ENCODE measurements around the gene STK11.

The STK11 gene

DNA sequence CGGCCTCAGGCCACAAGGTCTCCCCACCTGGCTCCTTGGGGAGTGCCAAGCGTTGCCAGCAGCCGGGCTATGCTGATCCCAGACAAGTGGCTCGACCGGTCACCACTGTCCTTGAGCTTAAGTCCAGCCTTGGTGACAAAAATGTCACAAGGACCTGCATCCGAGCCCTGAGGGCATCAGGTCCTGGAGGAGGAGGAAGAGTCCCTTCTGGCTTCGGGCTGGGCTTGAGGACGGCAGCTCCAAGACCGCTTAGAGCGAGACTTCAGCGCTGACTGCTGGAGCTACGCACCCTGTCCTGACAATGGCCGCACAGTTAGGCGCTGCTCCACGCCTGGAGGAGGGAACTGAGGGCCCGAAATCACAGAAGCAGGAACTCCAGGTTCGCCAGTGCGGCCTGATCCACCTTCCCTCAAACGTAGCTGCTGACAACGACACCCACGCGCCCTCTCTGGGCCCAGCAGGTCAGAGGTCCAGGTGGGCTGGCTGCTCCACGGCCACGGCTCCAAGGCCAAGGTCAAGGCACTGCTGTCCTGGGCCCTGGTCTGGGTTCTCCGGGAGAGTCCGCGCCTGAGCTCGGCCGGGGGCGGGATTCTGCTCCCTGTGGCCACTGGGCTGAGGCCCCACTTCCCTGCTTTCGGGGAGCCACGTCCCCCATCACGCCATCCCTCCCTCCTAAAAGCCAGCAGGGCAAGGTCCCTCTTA, 38.6 kb upstream of the STK11 start:
- H3K4me3 ChIP-seq (ENCODE audit: control insufficient read depth in 1 of 7, extremely low read depth in 1 of 7, insufficient read depth in 4 of 7, low read depth in 2 of 7, low read length in 6 of 7): no peak overlapping the region
- H3K36me3 ChIP-seq (ENCODE audit: control insufficient read depth in 4 of 4, insufficient read depth in 4 of 4, low read length in 3 of 4): peaks cover 0 to 37% (median 11%) of the 10 kb centered on the region in 4 experiments
- peaks cover 0 to 8% (median 0%) of the 10 kb centered on the region in 5 experiments for H3K9me3 ChIP-seq (ENCODE audit: control extremely low read depth in 1 of 5, control insufficient read depth in 4 of 5, insufficient read depth in 2 of 5, low read depth in 1 of 5, low read length in 4 of 5)
- DNase-seq: no peak
- ChIA-PET CTCF (interaction anchor here (1.6 kb wide), 1 partner anchor 11 kb away, joined by 3 read pairs; no protein-coding TSS in a partner anchor), POLR2A (no interaction called here)
- H3K4me1 ChIP-seq (ENCODE audit: control extremely low read depth in 1 of 4, control insufficient read depth in 4 of 4, insufficient read depth in 4 of 4, low read length in 3 of 4): peaks cover 0 to 11% (median 4%) of the 10 kb centered on the region in 4 experiments
- no peaks in the 10 kb centered on the region for H3K27me3 ChIP-seq (replicated peaks in 2 of 5; ENCODE audit: control insufficient read depth in 4 of 5, insufficient read depth in 5 of 5, low read length in 4 of 5)
- WGBS (ENCODE audit: insufficient coverage): 98% methylated on average over 32 of the region's 33 CpGs
- no peak overlapping the region for H3K27ac ChIP-seq (ENCODE audit: insufficient read depth in 1 of 2, low read depth in 1 of 2, low read length in 2 of 2, poor library complexity in 1 of 2, severe bottlenecking in 2 of 2)

GRCh38 chr19:1167687-1168571, 37.6 kb upstream of the STK11 start:
- WGBS (ENCODE audit: insufficient coverage): 93% methylated on average over 22 of the region's 35 CpGs
- ChIA-PET CTCF (interaction anchor here (1.0 to 1.6 kb wide), 2 partner anchors 10 to 55 kb away, joined by 3 read pairs; no protein-coding TSS in a partner anchor), POLR2A (interaction anchor here (1.1 kb wide), 1 partner anchor 8 kb away, joined by 3 read pairs; no protein-coding TSS in a partner anchor)
- H3K27me3 ChIP-seq (replicated peaks in 2 of 5; ENCODE audit: control insufficient read depth in 4 of 5, insufficient read depth in 5 of 5, low read length in 4 of 5): no peaks in the 10 kb centered on the region
- peaks cover 0 to 37% (median 11%) of the 10 kb centered on the region in 4 experiments for H3K36me3 ChIP-seq (ENCODE audit: control insufficient read depth in 4 of 4, insufficient read depth in 4 of 4, low read length in 3 of 4)
- peaks cover 0 to 8% (median 0%) of the 10 kb centered on the region in 5 experiments for H3K9me3 ChIP-seq (ENCODE audit: control extremely low read depth in 1 of 5, control insufficient read depth in 4 of 5, insufficient read depth in 2 of 5, low read depth in 1 of 5, low read length in 4 of 5)
- peaks cover 0 to 20% (median 12%) of the 10 kb centered on the region in 4 experiments for H3K4me1 ChIP-seq (ENCODE audit: control extremely low read depth in 1 of 4, control insufficient read depth in 4 of 4, insufficient read depth in 4 of 4, low read length in 3 of 4)
- H3K27ac ChIP-seq (ENCODE audit: insufficient read depth in 1 of 2, low read depth in 1 of 2, low read length in 2 of 2, poor library complexity in 1 of 2, severe bottlenecking in 2 of 2): no peak overlapping the region
- DNase-seq: no peak
- no peak overlapping the region for H3K4me3 ChIP-seq (ENCODE audit: control insufficient read depth in 1 of 7, extremely low read depth in 1 of 7, insufficient read depth in 4 of 7, low read depth in 2 of 7, low read length in 6 of 7)

DNA sequence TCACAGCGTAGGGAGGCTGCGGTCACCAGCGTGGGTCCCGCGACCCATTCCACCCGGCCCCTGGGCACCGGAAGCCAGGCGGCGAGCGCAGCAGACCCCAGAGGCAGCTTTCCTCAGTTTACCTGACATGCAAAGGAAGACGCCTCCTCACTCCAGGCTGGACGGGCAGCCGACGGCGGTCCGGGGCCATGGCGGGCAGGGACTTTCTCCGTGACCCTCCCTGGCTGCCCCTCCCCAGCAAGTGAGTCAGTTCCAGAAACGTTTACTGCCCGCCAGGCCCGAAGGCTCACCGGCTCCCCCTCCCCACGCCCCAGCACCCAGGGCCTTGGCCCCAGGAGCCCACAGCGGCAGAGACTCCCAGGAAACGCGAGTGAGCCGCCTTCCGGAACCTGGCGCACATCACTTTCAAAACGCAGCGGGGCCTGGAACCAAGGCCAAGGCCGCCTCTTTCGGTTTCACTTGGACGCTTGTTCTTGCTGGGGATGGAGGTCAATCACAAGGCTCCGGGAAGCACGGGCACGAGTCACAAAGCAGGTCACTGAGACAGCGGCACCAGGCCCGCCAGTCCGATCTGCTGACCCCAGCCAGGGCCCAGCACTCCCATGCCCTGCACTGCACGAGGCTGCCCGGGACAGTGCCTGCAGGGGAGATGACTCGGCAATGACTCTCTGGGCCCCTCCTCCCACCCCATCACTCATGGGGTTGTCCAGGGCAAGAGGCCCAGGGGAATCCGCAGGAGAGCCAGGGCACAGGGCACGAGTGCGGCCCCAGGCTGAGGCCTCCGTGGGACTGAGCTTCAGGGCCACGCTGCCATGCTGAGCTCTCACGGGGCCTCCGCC, 36.8 kb upstream of the STK11 start:
- DNase-seq: no peak
- CTCF ChIA-PET: interaction anchor here (1.0 to 1.3 kb wide), 2 partner anchors 11 to 56 kb away, joined by 3 read pairs; no protein-coding TSS in a partner anchor
- Histone ChIP-seq H3K9me3 (ENCODE audit: control extremely low read depth in 1 of 5, control insufficient read depth in 4 of 5, insufficient read depth in 2 of 5, low read depth in 1 of 5, low read length in 4 of 5) (peaks cover 0 to 8% (median 0%) of the 10 kb centered on the region in 5 experiments), H3K27ac (ENCODE audit: insufficient read depth in 1 of 2, low read depth in 1 of 2, low read length in 2 of 2, poor library complexity in 1 of 2, severe bottlenecking in 2 of 2) (no peak overlapping the region), H3K4me3 (ENCODE audit: control insufficient read depth in 1 of 7, extremely low read depth in 1 of 7, insufficient read depth in 4 of 7, low read depth in 2 of 7, low read length in 6 of 7) (no peak overlapping the region), H3K36me3 (ENCODE audit: control insufficient read depth in 4 of 4, insufficient read depth in 4 of 4, low read length in 3 of 4) (peaks cover 0 to 37% (median 11%) of the 10 kb centered on the region in 4 experiments), H3K27me3 (replicated peaks in 2 of 5; ENCODE audit: control insufficient read depth in 4 of 5, insufficient read depth in 5 of 5, low read length in 4 of 5) (no peaks in the 10 kb centered on the region), H3K4me1 (ENCODE audit: control extremely low read depth in 1 of 4, control insufficient read depth in 4 of 4, insufficient read depth in 4 of 4, low read length in 3 of 4) (peaks cover 0 to 25% (median 18%) of the 10 kb centered on the region in 4 experiments)
- WGBS (ENCODE audit: insufficient coverage): 89% methylated on average over 47 of the region's 50 CpGs
- POLR2A ChIA-PET: interaction anchor here (1.0 to 1.1 kb wide), 2 partner anchors 7 to 37 kb away, joined by 3 read pairs; no protein-coding TSS in a partner anchor

DNA sequence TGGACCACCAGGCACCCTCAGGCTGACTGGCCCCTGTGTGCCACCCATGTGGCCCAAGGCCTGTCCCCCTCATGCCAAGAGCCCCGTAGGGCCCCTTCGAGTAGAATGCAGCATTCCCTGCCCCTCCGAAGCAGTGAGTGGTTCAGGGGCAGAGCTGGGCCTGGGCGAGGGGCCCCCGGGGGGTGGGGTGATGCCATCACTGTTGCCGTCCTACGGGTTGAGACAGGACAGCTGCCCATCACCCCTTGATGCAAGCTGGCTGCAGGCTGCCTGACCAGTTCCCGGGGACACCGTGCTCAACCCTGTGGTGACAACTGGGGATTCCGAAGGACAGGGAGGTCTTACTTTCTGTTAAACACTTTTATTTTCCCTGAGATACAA, 36.2 kb upstream of the STK11 start:
- H3K27me3 ChIP-seq (replicated peaks in 2 of 5; ENCODE audit: control insufficient read depth in 4 of 5, insufficient read depth in 5 of 5, low read length in 4 of 5): no peaks in the 10 kb centered on the region
- peaks cover 0 to 8% (median 0%) of the 10 kb centered on the region in 5 experiments for H3K9me3 ChIP-seq (ENCODE audit: control extremely low read depth in 1 of 5, control insufficient read depth in 4 of 5, insufficient read depth in 2 of 5, low read depth in 1 of 5, low read length in 4 of 5)
- POLR2A ChIA-PET: interaction anchor here (1.0 kb wide), 1 partner anchor 37 kb away, joined by 3 read pairs; no protein-coding TSS in a partner anchor
- no peak overlapping the region for H3K27ac ChIP-seq (ENCODE audit: insufficient read depth in 1 of 2, low read depth in 1 of 2, low read length in 2 of 2, poor library complexity in 1 of 2, severe bottlenecking in 2 of 2)
- DNase-seq: no peak
- H3K4me1 ChIP-seq (ENCODE audit: control extremely low read depth in 1 of 4, control insufficient read depth in 4 of 4, insufficient read depth in 4 of 4, low read length in 3 of 4): peaks cover 0 to 27% (median 21%) of the 10 kb centered on the region in 4 experiments
- CTCF ChIA-PET: interaction anchor here (1.3 kb wide), 1 partner anchor 12 kb away, joined by 3 read pairs; no protein-coding TSS in a partner anchor
- WGBS (ENCODE audit: insufficient coverage): 95% methylated on average over 9 of the region's 10 CpGs
- peaks cover 0 to 37% (median 11%) of the 10 kb centered on the region in 4 experiments for H3K36me3 ChIP-seq (ENCODE audit: control insufficient read depth in 4 of 4, insufficient read depth in 4 of 4, low read length in 3 of 4)
- H3K4me3 ChIP-seq (ENCODE audit: control insufficient read depth in 1 of 7, extremely low read depth in 1 of 7, insufficient read depth in 4 of 7, low read depth in 2 of 7, low read length in 6 of 7): no peak overlapping the region

DNA sequence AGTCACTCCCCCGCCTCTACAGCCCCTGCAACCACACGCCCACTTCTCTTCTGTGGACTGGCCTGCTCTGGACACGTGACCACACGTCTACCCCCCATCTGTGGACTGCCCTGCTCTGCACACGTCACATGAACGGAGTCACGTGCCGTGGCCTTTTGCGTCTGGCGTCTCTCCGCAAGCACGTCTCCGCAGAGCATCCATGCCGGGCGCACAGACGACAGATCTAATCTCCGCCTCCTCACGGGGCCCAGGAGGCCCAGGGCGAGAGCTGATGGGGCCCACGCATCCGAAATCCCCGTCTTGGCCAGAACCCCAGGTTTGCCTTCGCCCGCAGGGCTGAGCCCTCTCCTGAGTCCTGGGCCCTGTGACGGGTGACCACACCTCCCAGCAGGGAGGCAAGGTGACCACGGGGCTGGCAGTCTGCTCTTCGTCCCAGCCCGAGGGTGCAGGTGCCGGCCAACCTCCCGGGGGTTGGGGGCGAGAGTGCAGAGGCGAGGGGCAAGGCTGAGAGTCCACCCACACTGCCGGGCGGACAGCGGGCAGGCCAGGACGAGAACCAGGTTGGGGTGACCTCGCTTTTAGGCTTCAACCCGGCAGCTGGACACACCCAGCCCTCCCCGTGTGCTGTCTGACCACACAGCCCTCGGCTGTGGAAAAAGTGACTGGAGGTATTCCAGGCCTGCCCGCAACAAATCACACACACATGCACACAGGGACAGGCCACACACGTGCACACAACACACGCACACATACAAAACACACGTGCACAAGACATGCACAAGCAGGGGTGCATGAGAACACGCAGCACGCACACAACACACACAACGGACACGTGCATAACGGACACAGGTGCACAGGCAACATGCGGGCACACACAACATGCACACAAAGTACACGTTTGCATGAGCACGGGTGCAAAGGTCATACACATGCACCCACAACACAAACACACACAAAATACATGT, 35.4 kb upstream of the STK11 start:
- Histone ChIP-seq H3K27me3 (replicated peaks in 2 of 5; ENCODE audit: control insufficient read depth in 4 of 5, insufficient read depth in 5 of 5, low read length in 4 of 5) (no peaks in the 10 kb centered on the region), H3K9me3 (ENCODE audit: control extremely low read depth in 1 of 5, control insufficient read depth in 4 of 5, insufficient read depth in 2 of 5, low read depth in 1 of 5, low read length in 4 of 5) (peaks cover 0 to 8% (median 0%) of the 10 kb centered on the region in 5 experiments), H3K4me1 (ENCODE audit: control extremely low read depth in 1 of 4, control insufficient read depth in 4 of 4, insufficient read depth in 4 of 4, low read length in 3 of 4) (peaks cover 0 to 34% (median 21%) of the 10 kb centered on the region in 4 experiments), H3K4me3 (ENCODE audit: control insufficient read depth in 1 of 7, extremely low read depth in 1 of 7, insufficient read depth in 4 of 7, low read depth in 2 of 7, low read length in 6 of 7) (no peak overlapping the region), H3K36me3 (ENCODE audit: control insufficient read depth in 4 of 4, insufficient read depth in 4 of 4, low read length in 3 of 4) (peaks cover 0 to 37% (median 11%) of the 10 kb centered on the region in 4 experiments), H3K27ac (ENCODE audit: insufficient read depth in 1 of 2, low read depth in 1 of 2, low read length in 2 of 2, poor library complexity in 1 of 2, severe bottlenecking in 2 of 2) (no peak overlapping the region)
- WGBS (ENCODE audit: insufficient coverage): 96% methylated on average over 39 of the region's 52 CpGs
- ChIA-PET CTCF (interaction anchor here (1.3 kb wide), 1 partner anchor 13 kb away, joined by 3 read pairs; no protein-coding TSS in a partner anchor), POLR2A (interaction anchor here (1.0 kb wide), 1 partner anchor 38 kb away, joined by 3 read pairs; no protein-coding TSS in a partner anchor)
- DNase-seq: no peak
